HG03520 (cell line): Measurements from ENCODE around the gene TBCD.
"Not testable (repeated sequence)": the region's sequence is repeated elsewhere in the genome, so short reads cannot be mapped to it uniquely, and the experiment has no call there.

Experiments used
- ATAC-seq: cut with Tn5 transposase; IDR thresholded peaks from one replicate; pipeline ENCODE4 v1.9.1; 2021; ENCODE audit warnings: mild to moderate bottlenecking, moderate library complexity; ENCODE audit not compliant: unreplicated experiment

Gene TBCD

GRCh38 chr17:82948081-82948511 lies 196.2 kb downstream of the TBCD start:
- no peak for ATAC-seq

- ATAC-seq, result no peak
Measured at GRCh38 chr17:82948957-82949356, 197.1 kb downstream of the TBCD start.

- ATAC-seq, result no peak
Measured at GRCh38 chr17:82949361-82949760, 197.5 kb downstream of the TBCD start.

- no peak for ATAC-seq
Measured at GRCh38 chr17:82949984-82950383, 198.1 kb downstream of the TBCD start.

- ATAC-seq, result no peak
Measured at GRCh38 chr17:82950525-82951102, 198.7 kb downstream of the TBCD start.

- no peak for ATAC-seq
Measured at GRCh38 chr17:82952019-82952418, 200.2 kb downstream of the TBCD start.

- ATAC-seq, result not testable (repeated sequence)
Measured at GRCh38 chr17:82955106-82955505, 203.2 kb downstream of the TBCD start.

GRCh38 chr17:82955627-82956026 lies 203.8 kb downstream of the TBCD start:
- not testable (repeated sequence) for ATAC-seq

- ATAC-seq, result no peak
Measured at GRCh38 chr17:82956146-82956725, 204.4 kb downstream of the TBCD start.

GRCh38 chr17:82956726-82957468 lies 205.0 kb downstream of the TBCD start:
- no peak for ATAC-seq

- no peak for ATAC-seq
Measured at GRCh38 chr17:82957469-82957795, 205.6 kb downstream of the TBCD start.

- no peak for ATAC-seq
Measured at GRCh38 chr17:82957961-82958561, 206.2 kb downstream of the TBCD start.

- ATAC-seq, result no peak
Measured at GRCh38 chr17:82959242-82959930, 207.5 kb downstream of the TBCD start.

- no peak for ATAC-seq
Measured at GRCh38 chr17:82959990-82960418, 208.1 kb downstream of the TBCD start.

- ATAC-seq, result no peak
Measured at GRCh38 chr17:82960419-82961271, 208.8 kb downstream of the TBCD start.

- ATAC-seq, result no peak
Measured at GRCh38 chr17:82961366-82962162, 209.7 kb downstream of the TBCD start.

- ATAC-seq, result no peak
Measured at GRCh38 chr17:82962163-82962720, 210.4 kb downstream of the TBCD start.

- no peak for ATAC-seq
Measured at GRCh38 chr17:82963104-82963950, 211.5 kb downstream of the TBCD start.
